ENCODE measurements around the gene KRTAP12-4. TPM values are rescaled to one million over a fixed set of nuclear protein-coding genes. Genes with fewer than 3 reads are reported as not detected.
"Not testable (repeated sequence)": the region's sequence is repeated elsewhere in the genome, so short reads cannot be mapped to it uniquely, and the experiment has no call there.

Gene KRTAP12-4
- total RNA-seq, 1 donor from 2014 or later = not detected

DNA sequence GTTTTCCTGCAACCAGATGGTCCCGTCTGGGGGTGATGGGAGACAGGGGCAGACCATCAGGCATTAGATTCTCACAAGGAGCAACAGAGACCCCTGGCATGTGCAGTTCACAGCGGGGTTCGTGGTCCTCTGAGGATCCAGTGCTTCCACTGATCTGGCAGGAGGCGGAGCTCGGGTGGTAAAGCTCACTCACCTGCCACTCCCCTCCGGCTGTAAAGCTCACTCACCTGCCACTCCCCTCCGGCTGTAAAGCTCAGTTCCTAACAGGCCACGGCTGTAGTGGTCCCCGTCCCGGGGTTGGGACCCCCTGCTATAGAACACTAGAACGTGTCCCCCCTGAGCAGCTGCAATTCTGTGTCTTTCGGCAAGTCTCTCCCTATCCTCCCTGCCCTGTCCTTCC, 47.1 kb upstream of the KRTAP12-4 start:
- POLR2A ChIA-PET = no interaction called here
- H3K36me3 Mint-ChIP-seq (ENCODE audit: low read depth) = no peaks in the 10 kb centered on the region
- peaks cover 10% of the 10 kb centered on the region for H3K9me3 Mint-ChIP-seq
- H3K4me1 Mint-ChIP-seq = no peaks in the 10 kb centered on the region
- CTCF ChIA-PET = no interaction called here
- no peak for DNase-seq
- no peak overlapping the region for H3K27ac Mint-ChIP-seq
- no peak for ATAC-seq (ENCODE audit: low read depth)
- H3K4me3 Mint-ChIP-seq = no peak overlapping the region
- TF ChIP-seq, protein P1, sequence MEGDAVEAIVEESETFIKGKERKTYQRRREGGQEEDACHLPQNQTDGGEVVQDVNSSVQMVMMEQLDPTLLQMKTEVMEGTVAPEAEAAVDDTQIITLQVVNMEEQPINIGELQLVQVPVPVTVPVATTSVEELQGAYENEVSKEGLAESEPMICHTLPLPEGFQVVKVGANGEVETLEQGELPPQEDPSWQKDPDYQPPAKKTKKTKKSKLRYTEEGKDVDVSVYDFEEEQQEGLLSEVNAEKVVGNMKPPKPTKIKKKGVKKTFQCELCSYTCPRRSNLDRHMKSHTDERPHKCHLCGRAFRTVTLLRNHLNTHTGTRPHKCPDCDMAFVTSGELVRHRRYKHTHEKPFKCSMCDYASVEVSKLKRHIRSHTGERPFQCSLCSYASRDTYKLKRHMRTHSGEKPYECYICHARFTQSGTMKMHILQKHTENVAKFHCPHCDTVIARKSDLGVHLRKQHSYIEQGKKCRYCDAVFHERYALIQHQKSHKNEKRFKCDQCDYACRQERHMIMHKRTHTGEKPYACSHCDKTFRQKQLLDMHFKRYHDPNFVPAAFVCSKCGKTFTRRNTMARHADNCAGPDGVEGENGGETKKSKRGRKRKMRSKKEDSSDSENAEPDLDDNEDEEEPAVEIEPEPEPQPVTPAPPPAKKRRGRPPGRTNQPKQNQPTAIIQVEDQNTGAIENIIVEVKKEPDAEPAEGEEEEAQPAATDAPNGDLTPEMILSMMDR (IDR thresholded peaks at IDR 0.05) = no peak
- H3K27me3 Mint-ChIP-seq = peaks cover 71% of the 10 kb centered on the region
- intact Hi-C loops (cut with micrococcal nuclease) = no loop called here

DNA sequence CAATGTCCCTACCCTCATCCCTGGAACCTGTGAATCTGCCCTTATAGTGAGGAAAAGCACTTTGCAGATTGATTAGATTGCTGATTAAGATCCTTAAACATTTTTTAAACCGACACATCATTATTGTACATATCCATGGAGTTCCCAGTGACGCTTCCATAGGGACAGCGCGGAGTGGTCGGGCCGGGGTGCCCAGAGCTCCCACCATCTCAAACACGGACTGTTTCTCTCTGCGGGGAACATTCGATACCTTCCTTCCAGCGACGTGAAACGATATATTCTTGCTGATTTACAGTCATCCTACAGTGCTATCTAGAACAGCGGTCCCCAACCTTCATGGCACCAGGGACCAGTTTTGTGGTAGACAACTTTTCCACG, 46.6 kb upstream of the KRTAP12-4 start:
- CTCF ChIA-PET = no interaction called here
- intact Hi-C loops (cut with micrococcal nuclease) = no loop called here
- Mint-ChIP-seq H3K9me3 (peaks cover 8% of the 10 kb centered on the region), H3K4me1 (no peaks in the 10 kb centered on the region), H3K36me3 (ENCODE audit: low read depth) (no peaks in the 10 kb centered on the region), H3K27ac (no peak overlapping the region), H3K27me3 (peaks cover 73% of the 10 kb centered on the region), H3K4me3 (no peak overlapping the region)
- TF ChIP-seq, protein P1 (IDR thresholded peaks at IDR 0.05) = no peak
- no peak for DNase-seq
- ATAC-seq (ENCODE audit: low read depth) = no peak
- POLR2A ChIA-PET = no interaction called here

DNA sequence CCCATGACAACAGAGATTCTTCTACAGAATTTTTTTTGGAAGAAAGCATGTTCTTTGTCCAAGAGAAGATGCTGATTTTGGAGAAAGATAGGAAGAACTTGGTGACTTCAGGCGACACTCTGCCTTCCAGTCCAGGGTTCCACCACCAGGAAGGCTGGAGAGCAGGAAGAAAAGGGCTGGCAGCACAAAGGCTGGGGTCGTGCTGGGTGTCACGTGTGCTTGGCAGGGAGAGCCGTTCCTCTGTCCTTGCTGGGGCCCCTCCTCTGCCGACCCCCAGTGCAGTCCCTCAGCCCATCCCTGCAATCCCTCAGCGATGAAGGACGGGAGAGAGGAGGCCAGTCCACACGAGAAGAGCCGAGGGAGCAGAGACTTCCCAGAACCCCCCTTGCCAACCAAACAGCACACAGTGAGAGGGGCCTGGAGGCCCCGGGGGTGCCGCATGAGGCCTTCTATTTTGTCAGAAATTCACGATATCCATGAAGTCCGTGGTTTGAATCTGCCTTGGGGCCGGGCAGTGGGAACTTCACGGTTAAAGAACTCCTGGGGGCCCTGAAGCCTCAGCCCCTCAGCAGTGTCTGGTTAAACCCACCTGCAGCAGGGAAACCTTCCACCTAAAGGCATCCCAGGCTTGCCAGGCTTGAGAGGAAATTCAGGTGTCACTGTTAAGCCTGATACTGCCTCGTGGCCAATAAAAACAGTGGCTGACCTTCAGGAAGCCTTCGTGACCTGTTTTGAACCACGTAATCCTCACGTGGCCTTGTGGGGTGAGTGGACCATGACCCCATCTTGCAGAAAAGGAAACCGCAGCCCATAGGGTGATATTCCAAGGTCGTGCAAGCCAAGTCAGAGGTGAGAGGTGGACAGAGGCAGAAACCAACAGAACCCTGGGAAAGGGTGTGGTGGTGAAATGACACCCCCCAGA, 45.9 kb upstream of the KRTAP12-4 start:
- ChIA-PET POLR2A (no interaction called here), CTCF (no interaction called here)
- Mint-ChIP-seq H3K9me3 (peaks cover 3% of the 10 kb centered on the region), H3K4me3 (no peak overlapping the region), H3K36me3 (ENCODE audit: low read depth) (no peaks in the 10 kb centered on the region), H3K4me1 (no peaks in the 10 kb centered on the region), H3K27ac (no peak overlapping the region), H3K27me3 (peaks cover 69% of the 10 kb centered on the region)
- intact Hi-C loops (cut with micrococcal nuclease) = no loop called here
- no peak for ATAC-seq (ENCODE audit: low read depth)
- DNase-seq = no peak
- TF ChIP-seq, protein P1 (IDR thresholded peaks at IDR 0.05) = no peak

DNA sequence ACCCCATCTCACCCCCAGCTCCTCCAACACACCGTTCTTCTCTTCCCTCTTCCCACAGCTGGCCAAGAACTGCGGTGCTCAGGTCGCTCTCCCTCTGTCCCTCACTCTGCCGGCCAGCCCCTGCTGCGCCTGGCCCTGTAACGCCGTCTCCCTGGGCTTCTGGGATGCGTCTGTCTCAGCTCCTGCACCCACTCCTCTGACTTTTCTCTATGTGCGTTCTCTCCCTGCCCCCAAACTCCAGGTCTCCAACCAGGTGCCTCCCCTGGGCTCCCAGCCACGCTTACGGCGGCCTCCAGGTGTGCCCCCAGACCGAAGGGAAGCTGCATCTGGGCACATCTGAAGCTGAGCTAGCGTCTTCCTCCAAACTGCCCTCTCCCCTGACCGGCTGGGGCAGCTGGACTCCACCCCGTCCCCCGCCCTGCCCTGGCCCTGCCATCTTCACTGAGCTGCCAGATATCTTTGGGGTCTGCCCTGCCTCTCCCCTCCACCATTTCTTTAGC, 45.1 kb upstream of the KRTAP12-4 start:
- H3K4me1 Mint-ChIP-seq = no peaks in the 10 kb centered on the region
- no peaks in the 10 kb centered on the region for H3K36me3 Mint-ChIP-seq (ENCODE audit: low read depth)
- no peak overlapping the region for H3K4me3 Mint-ChIP-seq
- no peak overlapping the region for H3K27ac Mint-ChIP-seq
- intact Hi-C loops (cut with micrococcal nuclease) = no loop called here
- ATAC-seq (ENCODE audit: low read depth) = no peak
- peaks cover 64% of the 10 kb centered on the region for H3K27me3 Mint-ChIP-seq
- DNase-seq = no peak
- ChIA-PET POLR2A (no interaction called here), CTCF (no interaction called here)
- H3K9me3 Mint-ChIP-seq = no peaks in the 10 kb centered on the region
- TF ChIP-seq, protein P1 (IDR thresholded peaks at IDR 0.05) = no peak

DNA sequence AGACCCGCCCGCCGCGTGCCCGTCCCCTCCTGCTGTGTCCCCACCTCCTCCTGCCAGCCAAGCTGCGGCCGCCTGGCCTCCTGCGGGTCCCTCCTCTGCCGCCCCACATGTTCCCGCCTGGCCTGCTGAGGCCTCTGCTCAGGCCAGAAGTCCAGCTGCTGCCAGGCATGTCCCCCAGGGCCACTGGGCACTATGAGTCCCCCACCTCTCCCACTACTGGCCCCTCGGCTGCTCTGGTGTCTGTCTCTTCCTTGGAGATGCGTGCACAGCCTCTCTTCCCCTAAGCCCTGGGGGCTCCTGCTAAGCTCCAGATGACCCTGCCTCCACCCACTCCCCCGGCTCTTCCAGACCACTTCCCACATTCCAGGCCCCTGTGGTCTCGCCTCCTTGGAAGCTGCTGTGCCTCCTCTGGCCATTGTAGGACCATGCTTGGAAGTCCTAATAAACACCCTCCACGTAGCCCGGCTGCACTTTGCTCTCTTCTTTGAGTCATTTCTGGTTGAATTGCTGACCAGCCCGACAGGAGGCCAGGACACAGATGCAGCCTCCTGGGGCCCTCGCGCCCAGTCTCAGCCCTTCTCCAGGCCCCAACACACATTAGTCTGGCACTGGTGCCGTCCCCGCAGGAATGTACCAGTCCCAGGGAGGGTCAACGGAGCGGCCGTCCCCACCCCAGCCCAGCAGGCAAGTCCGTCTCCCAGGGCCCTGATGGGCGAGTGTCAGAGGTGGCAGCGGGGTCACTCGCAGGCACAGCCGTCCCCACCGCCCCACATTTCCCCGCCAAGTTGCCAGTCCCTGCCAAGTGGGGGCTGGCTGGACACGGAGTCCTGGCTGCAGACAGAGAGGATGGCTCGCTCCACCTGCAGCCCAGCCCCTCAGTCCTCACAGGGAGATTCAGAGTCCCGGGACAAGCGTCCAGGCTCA, 43.6 kb upstream of the KRTAP12-4 start:
- peaks cover 5% of the 10 kb centered on the region for H3K9me3 Mint-ChIP-seq
- POLR2A ChIA-PET = no interaction called here

DNA sequence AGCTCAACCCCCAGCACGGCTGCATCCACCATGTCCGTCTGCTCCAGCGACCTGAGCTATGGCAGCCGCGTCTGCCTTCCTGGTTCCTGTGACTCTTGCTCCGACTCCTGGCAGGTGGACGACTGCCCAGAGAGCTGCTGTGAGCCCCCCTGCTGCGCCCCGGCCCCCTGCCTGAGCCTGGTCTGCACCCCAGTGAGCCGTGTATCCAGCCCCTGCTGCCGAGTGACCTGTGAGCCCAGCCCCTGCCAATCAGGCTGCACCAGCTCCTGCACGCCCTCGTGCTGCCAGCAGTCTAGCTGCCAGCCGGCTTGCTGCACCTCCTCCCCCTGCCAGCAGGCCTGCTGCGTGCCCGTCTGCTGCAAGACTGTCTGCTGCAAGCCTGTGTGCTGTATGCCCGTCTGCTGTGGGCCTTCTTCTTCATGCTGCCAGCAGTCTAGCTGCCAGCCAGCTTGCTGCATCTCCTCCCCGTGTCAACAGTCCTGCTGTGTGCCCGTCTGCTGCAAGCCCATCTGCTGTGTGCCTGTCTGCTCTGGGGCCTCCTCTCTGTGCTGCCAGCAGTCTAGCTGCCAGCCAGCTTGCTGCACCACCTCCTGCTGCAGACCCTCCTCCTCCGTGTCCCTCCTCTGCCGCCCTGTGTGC, 42.8 kb upstream of the KRTAP12-4 start, which contains the start of gene KRTAP10-12:
TSS of gene KRTAP10-12 (plus strand) at position 1 of the 639 bp plus-strand sequence. CDS start at position 31, 30 bp downstream.
- POLR2A ChIA-PET; H3K36me3 Mint-ChIP-seq (ENCODE audit: low read depth); H3K4me1 Mint-ChIP-seq; CTCF ChIA-PET; H3K4me3 Mint-ChIP-seq; ATAC-seq (ENCODE audit: low read depth); H3K27ac Mint-ChIP-seq; DNase-seq; intact Hi-C loops (cut with micrococcal nuclease): not testable (repeated sequence)
- peaks cover 50% of the 10 kb centered on the region for H3K27me3 Mint-ChIP-seq
- peaks cover 12% of the 10 kb centered on the region for H3K9me3 Mint-ChIP-seq

More for the DNA sequence above, 43.6 kb upstream of the KRTAP12-4 start:
- TF ChIP-seq, protein P1 (IDR thresholded peaks at IDR 0.05) = no peak
- CTCF ChIA-PET = no interaction called here
- H3K36me3 Mint-ChIP-seq (ENCODE audit: low read depth) = no peaks in the 10 kb centered on the region
- ATAC-seq (ENCODE audit: low read depth) (no peak), DNase-seq (no peak)
- H3K27me3 Mint-ChIP-seq = peaks cover 56% of the 10 kb centered on the region
- no peaks in the 10 kb centered on the region for H3K4me1 Mint-ChIP-seq
- no peak overlapping the region for H3K27ac Mint-ChIP-seq
- no peak overlapping the region for H3K4me3 Mint-ChIP-seq
- intact Hi-C loops (cut with micrococcal nuclease) = no loop called here
